Muscle of back (tissue), 11 donors: ENCODE data around the gene MAML3. TPM values are rescaled to one million over a fixed set of nuclear protein-coding genes. Genes with fewer than 3 reads are reported as not detected.
"Not testable (repeated sequence)": the region's sequence is repeated elsewhere in the genome, so short reads cannot be mapped to it uniquely, and the experiment has no call there.

Experiments
- DNase-seq, 3 donors: peaks; one replicate each; pipeline versions ENCODE4 v3.0.0 to v3.0.0-alpha.2; 2013
- polyA plus RNA-seq, 10 donors: library from polyadenylated mRNA; unstranded; fragments of 120-200 nt; gene quantifications; one replicate each; pipeline ENCODE4 v1.2.1, GENCODE V29; 2013; ENCODE audit not compliant: insufficient read length in 10 of 10

MAML3 gene
- polyA plus RNA-seq, 10 donors, result 3.3 to 6.1 (median 4.2) TPM

- DNase-seq, result not testable (repeated sequence)
Measured at GRCh38 chr4:139698167-139698925, 455.6 kb downstream of the MAML3 start.

GRCh38 chr4:139696491-139696890 is 457.5 kb downstream of the MAML3 start:
- DNase-seq, result no peak

GRCh38 chr4:139694522-139695107 is 459.4 kb downstream of the MAML3 start:
- no peak for DNase-seq

- DNase-seq, result peak; percentile 15 to 33 (median 26)
Measured at GRCh38 chr4:139692309-139693012, 461.5 kb downstream of the MAML3 start.

GRCh38 chr4:139690419-139690818 is 463.6 kb downstream of the MAML3 start:
- no peak for DNase-seq

GRCh38 chr4:139689093-139689722 is 464.8 kb downstream of the MAML3 start:
- no peak for DNase-seq

- DNase-seq, result no peak
Measured at GRCh38 chr4:139686988-139687387, 467.0 kb downstream of the MAML3 start.

GRCh38 chr4:139686130-139686529 is 467.9 kb downstream of the MAML3 start:
- no peak for DNase-seq

GRCh38 chr4:139685180-139685579 is 468.8 kb downstream of the MAML3 start:
- no peak for DNase-seq

- no peak for DNase-seq
Measured at GRCh38 chr4:139684351-139684750, 469.6 kb downstream of the MAML3 start.

- DNase-seq, result no peak
Measured at GRCh38 chr4:139682741-139683151, 471.2 kb downstream of the MAML3 start.

GRCh38 chr4:139682309-139682708 is 471.7 kb downstream of the MAML3 start:
- DNase-seq, result no peak

GRCh38 chr4:139676913-139677585 is 476.9 kb downstream of the MAML3 start:
- DNase-seq, result no peak

GRCh38 chr4:139676365-139676764 is 477.6 kb downstream of the MAML3 start:
- no peak for DNase-seq

GRCh38 chr4:139675651-139676050 is 478.3 kb downstream of the MAML3 start:
- no peak for DNase-seq

- peak in 1 of 3 donors; percentile 40 for DNase-seq
Measured at GRCh38 chr4:139674875-139675550, 479.0 kb downstream of the MAML3 start.

GRCh38 chr4:139672732-139673131 is 481.3 kb downstream of the MAML3 start:
- no peak for DNase-seq

GRCh38 chr4:139672215-139672614 is 481.8 kb downstream of the MAML3 start:
- DNase-seq, result no peak

GRCh38 chr4:139670775-139671174 is 483.2 kb downstream of the MAML3 start:
- DNase-seq, result no peak

GRCh38 chr4:139669890-139670289 is 484.1 kb downstream of the MAML3 start:
- DNase-seq, result no peak

- DNase-seq, result no peak
Measured at GRCh38 chr4:139669335-139669734, 484.6 kb downstream of the MAML3 start.
